BLaER1 treated with 17β-estradiol and CSF1 and Interleukin-3, amounts not matched to agents 10 nM and 100 nM (cell line): ENCODE data around the gene HGS.

ENCODE experiments used
- H3K27ac ChIP-seq, 11 experiments: shearing (Covaris generic); formaldehyde crosslinking; 2 replicates each; pipeline ENCODE4 v1.8.1; 2022
- H3K27me3 ChIP-seq, 11 experiments: shearing (Covaris generic); formaldehyde crosslinking; 2 replicates each; pipeline ENCODE4 v1.8.1; 2022
- H3K36me3 ChIP-seq, 11 experiments: shearing (Covaris generic); formaldehyde crosslinking; 2 replicates each; pipeline ENCODE4 v1.8.1; 2022
- H3K4me1 ChIP-seq, 10 experiments: shearing (Covaris generic); formaldehyde crosslinking; 2 replicates each; pipeline ENCODE4 v1.8.1; 2022
- H3K4me2 ChIP-seq, 11 experiments: shearing (Covaris generic); formaldehyde crosslinking; 2 replicates each; pipeline ENCODE4 v1.8.1; 2022
- H3K4me3 ChIP-seq, 10 experiments: shearing (Covaris generic); formaldehyde crosslinking; 2 replicates each; pipeline ENCODE4 v1.8.1; 2022
- H3K9ac ChIP-seq, 11 experiments: shearing (Covaris generic); formaldehyde crosslinking; 2 replicates each; pipeline ENCODE4 v1.8.1; 2022
- H3K9me3 ChIP-seq, 11 experiments: shearing (Covaris generic); formaldehyde crosslinking; replicated peaks in 1 of 11; 2 replicates each; pipeline ENCODE4 v1.8.1; 2022
- H4K20me1 ChIP-seq, 11 experiments: shearing (Covaris generic); formaldehyde crosslinking; 2 replicates each; pipeline ENCODE4 v1.8.1; 2022
- Cebpa-rat ChIP-seq, 11 experiments: shearing (Covaris generic); IDR thresholded peaks; 2 replicates each; pipeline ENCODE4 v1.8.1; 2022

HGS gene

DNA sequence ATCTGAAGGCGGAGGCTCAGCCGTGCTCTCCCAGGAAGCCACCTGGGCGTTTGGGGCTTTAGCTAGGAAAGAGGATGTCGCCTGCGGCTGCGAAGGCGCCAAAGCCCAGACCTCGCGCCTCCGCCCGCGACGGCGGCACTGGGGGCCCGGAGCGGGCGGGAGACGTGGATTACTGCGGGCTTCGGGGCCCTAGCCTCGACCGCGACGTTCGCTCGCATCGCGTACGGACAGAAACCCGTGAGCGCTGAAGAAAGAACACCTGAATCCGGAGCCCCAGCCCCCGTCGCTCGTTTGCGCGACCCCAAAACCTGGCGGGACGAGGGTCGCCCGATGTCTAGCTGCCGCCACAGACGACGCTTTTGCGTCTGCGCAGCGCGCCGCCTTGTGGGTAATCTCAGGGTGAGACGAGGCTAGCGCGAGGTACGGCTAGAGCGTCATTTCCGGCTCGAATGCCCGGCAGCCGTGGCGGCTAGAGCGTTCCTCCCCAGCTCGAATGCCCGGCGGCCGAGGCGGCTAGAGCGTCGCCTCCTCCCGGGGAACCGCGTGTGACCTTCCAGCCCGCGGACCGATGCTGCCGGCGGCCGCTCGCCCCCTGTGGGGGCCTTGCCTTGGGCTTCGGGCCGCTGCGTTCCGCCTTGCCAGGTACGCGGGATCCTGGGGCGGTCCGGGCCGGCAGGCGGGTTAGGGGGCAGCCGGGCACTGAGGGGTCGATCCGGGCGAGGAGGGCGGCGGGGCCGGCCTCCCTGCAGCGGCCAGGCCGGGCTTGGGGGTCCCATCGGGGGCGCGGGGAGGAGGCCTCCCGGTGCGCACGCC lies 19.3 kb downstream of the HGS start, which contains the start of gene MRPL12:
Gene MRPL12 (plus strand): TSS at position 434 of the 813 bp plus-strand sequence. CDS start 135 bp downstream, at position 569.
- Histone ChIP-seq H3K36me3 (peaks cover 64 to 85% (median 82%) of the 10 kb centered on the region in 11 experiments), H4K20me1 (peaks cover 38 to 93% (median 77%) of the 10 kb centered on the region in 11 experiments; a peak in 21 of 22 replicates), H3K27me3 (no peaks in the 10 kb centered on the region), H3K27ac (peak within 1 kb of the TSS; percentile 91 to 98 (median 96)), H3K4me1 (peaks cover 27 to 31% (median 28%) of the 10 kb centered on the region in 10 experiments), H3K4me2 (peak within 1 kb of the TSS; percentile 93 to 100 (median 98)), H3K9me3 (no peaks in the 10 kb centered on the region), H3K9ac (peak within 1 kb of the TSS; percentile 91 to 99 (median 98)), H3K4me3 (peak within 1 kb of the TSS; percentile 86 to 100 (median 96))
- TF ChIP-seq Cebpa-rat (IDR thresholded peaks at IDR 0.05), result no peak

DNA sequence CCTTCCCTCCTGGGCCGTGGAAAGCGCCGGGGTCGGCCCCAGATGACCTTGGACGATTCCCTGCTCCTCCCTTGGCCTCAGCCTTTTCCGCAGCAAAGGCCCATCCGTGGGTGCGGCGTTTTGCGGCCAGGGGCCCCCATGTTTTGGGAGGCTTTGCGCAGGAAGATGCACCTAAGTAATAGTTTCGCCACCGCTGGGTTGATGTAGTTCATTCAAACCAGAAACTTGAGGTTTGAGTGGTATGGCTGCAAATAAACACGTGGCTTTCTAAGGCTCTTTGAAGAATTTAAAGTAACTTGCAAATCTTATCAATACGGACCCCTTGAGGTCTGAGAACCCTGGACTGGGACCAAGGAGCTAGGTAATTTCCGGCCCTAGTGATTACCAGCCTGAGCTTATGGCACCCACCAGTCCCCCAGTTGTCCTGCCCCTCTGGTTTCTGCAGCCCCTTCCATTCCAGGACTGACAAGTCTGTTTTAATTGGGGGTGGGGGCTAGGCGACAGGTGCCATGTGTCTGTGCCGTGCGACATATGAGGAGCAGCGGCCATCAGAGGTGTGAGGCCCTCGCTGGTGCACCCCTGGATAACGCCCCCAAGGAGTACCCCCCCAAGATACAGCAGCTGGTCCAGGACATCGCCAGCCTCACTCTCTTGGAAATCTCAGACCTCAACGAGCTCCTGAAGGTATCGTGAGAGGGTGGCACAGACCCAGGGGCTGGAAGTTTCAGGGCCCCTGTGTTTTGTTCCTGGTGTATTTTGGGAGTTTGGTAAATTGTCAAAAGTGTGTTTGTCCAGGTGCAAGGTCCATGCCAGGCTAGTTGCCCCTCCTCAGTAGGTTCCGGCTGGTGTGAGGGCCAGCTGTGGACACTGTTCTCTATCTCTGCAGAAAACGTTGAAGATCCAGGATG lies 20.2 kb downstream of the HGS start:
- peaks cover 61 to 85% (median 82%) of the 10 kb centered on the region in 11 experiments for H3K36me3 ChIP-seq
- peak overlapping the region; percentile 91 to 98 (median 96) for H3K27ac ChIP-seq
- no peaks in the 10 kb centered on the region for H3K9me3 ChIP-seq
- peak overlapping the region; percentile 86 to 100 (median 96) for H3K4me3 ChIP-seq
- peak overlapping the region; percentile 93 to 100 (median 98) for H3K4me2 ChIP-seq
- no peaks in the 10 kb centered on the region for H3K27me3 ChIP-seq
- TF ChIP-seq Cebpa-rat (IDR thresholded peaks at IDR 0.05), result no peak
- H3K9ac ChIP-seq, result peak overlapping the region; percentile 91 to 99 (median 98)
- peaks cover 27 to 36% (median 29%) of the 10 kb centered on the region in 10 experiments for H3K4me1 ChIP-seq
- H4K20me1 ChIP-seq, result peaks cover 31 to 93% (median 77%) of the 10 kb centered on the region in 11 experiments; a peak in 21 of 22 replicates

DNA sequence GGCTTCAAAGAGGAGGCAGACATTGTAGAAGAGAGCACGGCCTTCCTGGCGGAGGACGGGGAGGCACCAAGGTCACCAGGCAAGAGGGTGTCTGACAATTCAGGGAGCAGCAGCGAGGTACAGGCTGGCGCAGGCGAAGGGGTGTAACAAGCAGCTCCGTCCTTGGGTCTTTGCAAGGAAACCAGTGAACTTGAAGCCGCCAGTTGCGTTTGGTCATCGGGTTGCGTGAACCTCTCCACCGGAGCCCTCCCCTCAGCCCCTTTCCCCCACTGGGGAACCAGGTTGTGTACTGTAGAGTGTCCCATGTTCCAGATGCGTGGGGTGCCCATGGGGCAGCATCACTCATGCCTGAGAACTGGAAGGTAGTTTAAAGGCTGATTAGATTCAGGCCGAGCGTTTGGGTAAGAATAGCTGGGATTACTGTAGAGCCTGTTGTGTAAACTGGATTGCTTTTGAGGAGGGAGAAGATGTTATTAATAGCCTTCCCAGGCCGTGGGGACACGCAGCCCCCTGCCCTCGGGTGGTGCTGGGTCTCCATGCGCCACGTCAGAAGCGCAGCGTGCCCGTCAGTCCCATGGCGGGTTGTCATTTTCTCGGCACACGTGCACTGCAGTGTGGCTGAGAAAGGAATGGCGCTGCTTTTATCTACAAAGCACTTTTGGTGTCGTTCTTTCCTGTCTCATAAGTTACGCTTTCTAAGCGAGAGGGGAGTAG lies 21.9 kb downstream of the HGS start:
- TF ChIP-seq Cebpa-rat (IDR thresholded peaks at IDR 0.05), result no peak
- Histone ChIP-seq H3K4me3 (no peak overlapping the region), H3K4me1 (peaks cover 41 to 50% (median 44%) of the 10 kb centered on the region in 10 experiments), H3K27me3 (no peaks in the 10 kb centered on the region), H3K9ac (peak overlapping the region in 8 of 11 experiments; percentile 13 to 99 (median 32); a peak in 12 of 22 replicates), H3K9me3 (no peaks in the 10 kb centered on the region), H3K36me3 (peaks cover 48 to 71% (median 68%) of the 10 kb centered on the region in 11 experiments), H3K27ac (no peak overlapping the region), H4K20me1 (peaks cover 19 to 91% (median 66%) of the 10 kb centered on the region in 11 experiments; a peak in 21 of 22 replicates), H3K4me2 (no peak overlapping the region)

DNA sequence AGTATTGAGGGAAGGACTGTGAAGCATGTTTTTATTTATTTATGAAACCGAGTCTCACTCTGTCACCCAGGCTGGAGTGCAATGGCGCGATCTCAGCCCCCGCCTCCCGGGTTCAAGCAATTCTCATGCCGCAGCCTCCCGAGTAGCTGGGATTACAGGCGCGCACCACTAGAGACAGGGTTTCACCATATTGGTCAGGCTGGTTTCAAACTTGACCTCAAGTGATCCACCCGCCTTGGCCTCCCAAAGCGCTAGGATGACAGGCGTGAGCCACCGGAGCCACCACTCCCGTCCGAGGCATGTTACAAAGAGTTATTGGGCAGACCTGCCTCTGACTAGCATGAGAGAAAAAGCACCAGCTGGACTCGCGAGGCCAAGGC lies 22.4 kb downstream of the HGS start:
- peaks cover 41 to 50% (median 44%) of the 10 kb centered on the region in 10 experiments for H3K4me1 ChIP-seq
- no peak overlapping the region for H3K4me2 ChIP-seq
- peaks cover 13 to 86% (median 60%) of the 10 kb centered on the region in 11 experiments; a peak in 21 of 22 replicates for H4K20me1 ChIP-seq
- no peak overlapping the region for H3K27ac ChIP-seq
- H3K9ac ChIP-seq, result peak overlapping the region in 3 of 11 experiments; percentile 15 to 36 (median 28); a peak in 2 of 22 replicates
- H3K9me3 ChIP-seq, result no peaks in the 10 kb centered on the region
- no peak for TF ChIP-seq Cebpa-rat (IDR thresholded peaks at IDR 0.05)
- no peak overlapping the region for H3K4me3 ChIP-seq
- H3K27me3 ChIP-seq, result no peaks in the 10 kb centered on the region
- H3K36me3 ChIP-seq, result peaks cover 43 to 66% (median 63%) of the 10 kb centered on the region in 11 experiments

DNA sequence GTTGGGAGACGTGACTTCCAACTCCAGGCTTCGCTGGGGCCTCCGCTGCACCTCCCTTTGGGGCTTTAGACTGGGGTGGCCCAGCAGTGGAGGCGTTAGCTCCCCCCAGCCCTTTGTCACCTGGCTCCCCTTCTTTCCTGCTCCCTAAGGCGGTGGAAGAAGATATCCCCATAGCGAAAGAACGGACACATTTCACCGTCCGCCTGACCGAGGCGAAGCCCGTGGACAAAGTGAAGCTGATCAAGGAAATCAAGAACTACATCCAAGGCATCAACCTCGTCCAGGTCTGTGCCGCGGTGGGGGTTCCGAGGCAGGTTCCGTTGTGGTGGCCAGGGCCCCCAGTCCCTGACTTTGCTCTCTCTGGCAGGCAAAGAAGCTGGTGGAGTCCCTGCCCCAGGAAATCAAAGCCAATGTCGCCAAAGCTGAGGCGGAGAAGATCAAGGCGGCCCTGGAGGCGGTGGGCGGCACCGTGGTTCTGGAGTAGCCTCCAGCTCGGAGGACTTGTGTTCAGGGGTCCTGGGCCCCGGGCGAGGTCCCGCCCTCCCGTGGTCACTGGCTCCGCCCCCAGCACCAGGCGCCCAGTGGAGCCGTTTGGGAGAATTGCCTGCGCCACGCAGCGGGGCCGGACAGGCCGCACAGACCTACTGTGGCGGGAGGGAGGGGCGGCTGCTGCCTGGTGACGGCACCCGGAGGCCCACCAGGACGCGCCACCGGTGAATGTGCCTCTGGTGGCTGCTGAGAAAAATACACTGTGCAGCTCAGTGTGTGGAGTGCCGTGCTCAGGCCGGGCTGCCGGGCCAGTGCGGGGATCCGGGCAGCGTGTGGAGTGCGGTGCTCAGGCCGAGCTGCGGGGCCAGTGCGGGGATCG lies 23.2 kb downstream of the HGS start:
- H3K27ac ChIP-seq, result no peak overlapping the region
- peaks cover 5 to 79% (median 52%) of the 10 kb centered on the region in 11 experiments; a peak in 20 of 22 replicates for H4K20me1 ChIP-seq
- H3K4me1 ChIP-seq, result peaks cover 37 to 50% (median 44%) of the 10 kb centered on the region in 10 experiments
- no peak overlapping the region for H3K4me2 ChIP-seq
- H3K9me3 ChIP-seq, result no peaks in the 10 kb centered on the region
- TF ChIP-seq Cebpa-rat (IDR thresholded peaks at IDR 0.05), result no peak
- no peaks in the 10 kb centered on the region for H3K27me3 ChIP-seq
- peaks cover 35 to 58% (median 55%) of the 10 kb centered on the region in 11 experiments for H3K36me3 ChIP-seq
- peak overlapping the region in 2 of 11 experiments; percentile 23 to 36; a peak in 2 of 22 replicates for H3K9ac ChIP-seq
- no peak overlapping the region for H3K4me3 ChIP-seq

DNA sequence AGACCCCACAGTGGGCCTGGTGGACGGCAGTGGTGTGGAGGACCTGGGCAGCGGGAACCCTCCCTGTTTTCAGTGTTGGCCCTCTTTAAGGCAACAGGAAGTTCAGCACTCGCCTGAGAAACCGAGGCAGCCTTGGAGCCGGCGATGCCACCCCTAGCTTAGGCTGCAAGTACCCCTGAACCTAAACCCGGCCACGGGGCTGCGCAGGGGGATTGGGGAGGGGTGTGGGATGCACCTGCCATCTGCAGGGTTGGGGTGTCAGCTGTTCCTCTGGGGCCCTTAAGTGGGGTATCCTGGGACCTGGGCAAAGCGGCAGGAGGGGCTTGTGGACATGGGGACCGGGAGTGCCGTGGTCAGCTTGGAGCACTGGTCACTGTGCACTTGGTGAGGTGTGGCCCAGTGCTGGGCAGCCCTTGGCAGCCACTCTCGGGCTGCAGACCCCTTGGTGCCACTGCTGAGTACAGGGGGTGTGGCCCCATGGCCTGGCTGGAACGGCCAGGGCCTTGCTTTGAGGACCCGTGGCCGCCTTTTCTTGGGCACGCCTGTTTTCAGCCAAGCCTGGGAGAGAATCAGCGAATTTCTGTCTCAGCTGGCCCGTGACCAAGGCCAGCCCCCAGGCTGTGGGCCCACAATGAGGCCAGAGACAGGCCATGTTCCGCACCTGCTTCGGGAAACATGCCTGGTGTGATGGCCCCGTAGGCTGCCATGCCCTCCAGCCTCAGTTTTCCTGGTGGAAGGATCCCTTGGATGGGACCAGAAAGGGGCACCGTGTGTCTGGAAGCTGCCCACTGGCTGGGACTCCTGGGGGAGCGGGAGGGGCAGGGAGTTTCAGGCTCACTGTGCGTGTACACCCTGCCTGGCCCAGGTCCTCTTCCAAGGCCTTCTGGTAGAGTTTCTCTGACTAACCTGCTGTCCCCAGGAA lies 24.2 kb downstream of the HGS start:
- TF ChIP-seq Cebpa-rat (IDR thresholded peaks at IDR 0.05), result no peak
- no peaks in the 10 kb centered on the region for H3K27me3 ChIP-seq
- H3K27ac ChIP-seq, result no peak overlapping the region; a peak in 1 of 22 replicates
- H3K9ac ChIP-seq, result peak overlapping the region in 1 of 11 experiments; percentile 23; a peak in 1 of 22 replicates
- H3K4me2 ChIP-seq, result no peak overlapping the region
- H3K4me3 ChIP-seq, result no peak overlapping the region
- H3K9me3 ChIP-seq, result no peaks in the 10 kb centered on the region
- peaks cover 36 to 51% (median 44%) of the 10 kb centered on the region in 10 experiments for H3K4me1 ChIP-seq
- H4K20me1 ChIP-seq, result peaks cover 0 to 79% (median 49%) of the 10 kb centered on the region in 11 experiments; a peak in 18 of 22 replicates
- H3K36me3 ChIP-seq, result peaks cover 35 to 55% (median 50%) of the 10 kb centered on the region in 11 experiments
